ENCODE data around the gene POMGNT2. TPM values are rescaled to one million over a fixed set of nuclear protein-coding genes. Genes with fewer than 3 reads are reported as not detected.

The POMGNT2 gene
- total and polyA plus RNA-seq, 2 of the 8 experiments (the other 6 are each of a cell fraction or from before 2014, with no cell fraction given), result 13.6 to 35.7 TPM

GRCh38 chr3:43091481-43091880 is 14.4 kb downstream of the POMGNT2 start:
- 87% methylated on average over 4 of the region's 4 CpGs; no CpG with 5 or more reads in 1 of the 2 experiments for WGBS, 2 experiments (ENCODE audit: extremely low coverage in 1 of 2, insufficient coverage in 1 of 2, insufficient read length in 1 of 2, insufficient replicate concordance in 2 of 2, low coverage in 1 of 2, low lambda C conversion rate in 2 of 2, missing lambda C conversion rate in 1 of 2)
- no peak overlapping the region for H3K27ac ChIP-seq (ENCODE audit: low read depth, low read length)
- no peak overlapping the region for H3K9ac ChIP-seq (replicated peaks in 1 of 4; ENCODE audit: extremely low read depth in 1 of 4, low read depth in 3 of 4, low read length in 3 of 4)
- no peak overlapping the region for H4K8ac ChIP-seq (ENCODE audit: extremely low read depth, insufficient read depth, low read length)
- H2BK5ac ChIP-seq (ENCODE audit: low read depth, low read length), result no peak overlapping the region
- H3K9me3 ChIP-seq (ENCODE audit: insufficient read depth in 2 of 2, low read depth in 1 of 2, low read length in 1 of 2), result no peaks in the 10 kb centered on the region
- POLR2A ChIA-PET (ENCODE audit: partially characterized antibody), result no interaction called here
- no peak overlapping the region for H3K4me3 ChIP-seq (ENCODE audit: extremely low read depth in 1 of 4, insufficient read depth in 2 of 4, low read depth in 3 of 4, low read length in 4 of 4)
- H3K18ac ChIP-seq (ENCODE audit: extremely low read depth, low read length), result no peak overlapping the region
- no peak overlapping the region for H3K23ac ChIP-seq (ENCODE audit: insufficient read length)
- CTCF ChIA-PET (ENCODE audit: partially characterized antibody), result interaction anchor here (1.0 to 2.0 kb wide), 6 partner anchors 10 to 130 kb away, joined by 3 to 6 read pairs (median 4); no protein-coding TSS in a partner anchor
- H3K4ac ChIP-seq (replicated peaks; ENCODE audit: insufficient read length, low read depth, low read length), result no peak overlapping the region
- H2BK12ac ChIP-seq (ENCODE audit: low read depth, low read length), result no peak overlapping the region
- H2BK15ac ChIP-seq (ENCODE audit: low read length), result no peak overlapping the region
- H2BK20ac ChIP-seq (ENCODE audit: low read length), result no peak overlapping the region
- no peaks in the 10 kb centered on the region for H3K4me1 ChIP-seq (replicated peaks in 1 of 4; ENCODE audit: control insufficient read depth in 3 of 4, insufficient read depth in 4 of 4, low read length in 3 of 4)
- no peak overlapping the region for H3K14ac ChIP-seq (ENCODE audit: insufficient read length)
- peaks cover 0 to 4% of the 10 kb centered on the region in 2 experiments for H4K20me1 ChIP-seq (replicated peaks in 1 of 2; ENCODE audit: control insufficient read depth in 1 of 2, insufficient read depth in 2 of 2, low read length in 2 of 2)
- H3K56ac ChIP-seq (replicated peaks; ENCODE audit: insufficient read length, low read depth, low read length), result no peak overlapping the region
- no peak overlapping the region for H3K4me2 ChIP-seq (ENCODE audit: insufficient read depth in 1 of 2, low read depth in 2 of 2, low read length in 2 of 2)
- H3K79me2 ChIP-seq (ENCODE audit: control insufficient read depth in 1 of 2, insufficient read depth in 2 of 2, low read length in 2 of 2), result no peaks in the 10 kb centered on the region
- H3K79me1 ChIP-seq (ENCODE audit: low read depth, low read length), result no peaks in the 10 kb centered on the region; the same call in none of the 2 replicates
- no peak overlapping the region for H4K5ac ChIP-seq (ENCODE audit: insufficient read length, low read depth, low read length)
- H2AK5ac ChIP-seq (ENCODE audit: low read depth, low read length), result no peak overlapping the region
- FAIRE-seq (no peak), DNase-seq (ENCODE audit: low read depth in 1 of 2, low spot score in 2 of 2) (no peak)
- H3K23me2 ChIP-seq (ENCODE audit: low read depth, low read length), result no peaks in the 10 kb centered on the region
- no peaks in the 10 kb centered on the region for H3K27me3 ChIP-seq (replicated peaks in 1 of 4; ENCODE audit: control insufficient read depth in 3 of 4, extremely low read depth in 1 of 4, insufficient read depth in 3 of 4, low read length in 3 of 4)
- no peaks in the 10 kb centered on the region for H3K36me3 ChIP-seq (ENCODE audit: control insufficient read depth in 2 of 4, insufficient read depth in 4 of 4, low read length in 3 of 4)
- H2AFZ ChIP-seq (ENCODE audit: low read length), result no peak overlapping the region
- no peak for TF ChIP-seq CTBP2 (IDR thresholded peaks at IDR 0.05; ENCODE audit: borderline replicate concordance, insufficient read depth, insufficient read length, low read length)
- no peak overlapping the region for H2BK120ac ChIP-seq (replicated peaks; ENCODE audit: low read depth, low read length)
- no peak overlapping the region for H4K91ac ChIP-seq (replicated peaks; ENCODE audit: insufficient read length, low read length)
